Suppressor macrophage treated with lipopolysaccharide for 4 hours (primary cell): ENCODE data around the gene EPO.
"Not testable (repeated sequence)": the region's sequence is repeated elsewhere in the genome, so short reads cannot be mapped to it uniquely, and the experiment has no call there.

Experiments used
- DNase-seq: peaks from one replicate; pipeline ENCODE4 v3.0.0-alpha.2; 2020

EPO gene

DNA sequence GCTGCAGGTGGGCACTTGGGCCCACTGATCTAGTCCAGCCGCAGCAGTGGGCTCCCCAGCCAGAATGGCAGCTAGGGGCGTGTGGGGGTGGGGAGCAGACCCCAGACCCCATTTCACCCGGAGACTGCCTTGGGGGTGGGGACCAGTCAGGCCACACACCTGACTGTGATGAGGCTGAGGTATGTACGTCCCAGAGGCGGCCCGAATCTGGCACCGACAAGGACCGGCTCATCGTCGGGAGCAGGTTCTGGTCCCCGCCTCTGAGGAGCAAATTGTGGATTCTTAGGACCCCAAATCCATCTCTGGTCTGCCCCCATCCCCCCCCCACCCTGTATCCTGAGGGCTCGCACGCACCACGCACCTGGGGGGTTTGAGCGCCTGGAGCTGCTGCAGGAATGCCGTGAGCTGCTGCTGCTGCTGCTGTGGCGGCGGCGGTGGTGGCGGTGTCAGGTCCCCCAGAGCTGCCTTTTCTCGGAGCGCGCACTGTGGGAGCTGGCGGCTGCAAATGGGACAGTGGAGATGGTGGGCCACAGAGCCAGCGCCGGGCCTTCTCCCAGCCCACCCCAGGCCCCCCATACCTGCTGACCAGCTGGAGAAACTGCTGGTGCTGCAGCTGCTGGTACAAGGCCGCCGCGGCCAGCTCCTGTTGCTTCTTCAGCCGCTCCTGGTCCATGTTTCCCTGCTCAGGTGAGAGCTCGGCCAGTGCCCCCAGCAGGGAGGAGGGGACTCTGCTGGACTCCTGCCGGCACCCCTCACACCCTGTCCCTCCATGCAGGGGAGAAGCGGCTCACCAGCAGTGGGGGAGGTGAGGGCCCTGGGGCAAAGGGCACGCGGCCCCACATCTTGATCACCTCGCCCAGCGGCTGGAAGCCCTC, 36.4 kb upstream of the EPO start:
- no peak for DNase-seq

DNA sequence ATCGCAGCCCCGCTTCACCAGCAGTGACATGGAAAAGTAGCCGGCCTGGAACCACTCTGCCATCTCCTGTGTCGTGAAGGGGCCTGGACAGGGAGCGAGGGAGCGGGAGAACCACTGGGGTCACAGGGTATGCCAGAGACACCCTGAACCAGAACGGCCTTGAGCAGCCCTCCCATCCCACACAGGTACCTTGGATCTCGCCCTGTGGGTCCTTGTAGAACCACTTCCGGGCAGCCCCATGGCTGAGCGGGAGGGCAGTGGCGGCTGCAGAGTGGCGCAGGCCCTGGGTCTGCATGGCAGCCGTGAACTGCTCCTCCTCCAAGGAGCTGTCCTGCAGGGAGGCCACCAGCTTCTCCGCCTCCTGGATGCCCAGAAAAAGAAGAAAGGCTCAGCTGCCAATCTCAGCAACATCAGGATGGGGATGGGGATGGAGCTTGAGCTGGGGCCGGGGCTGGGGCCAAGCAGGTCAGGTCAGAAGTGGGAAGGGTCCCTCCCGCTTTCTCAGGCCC, 35.7 kb upstream of the EPO start:
- DNase-seq: no peak

DNA sequence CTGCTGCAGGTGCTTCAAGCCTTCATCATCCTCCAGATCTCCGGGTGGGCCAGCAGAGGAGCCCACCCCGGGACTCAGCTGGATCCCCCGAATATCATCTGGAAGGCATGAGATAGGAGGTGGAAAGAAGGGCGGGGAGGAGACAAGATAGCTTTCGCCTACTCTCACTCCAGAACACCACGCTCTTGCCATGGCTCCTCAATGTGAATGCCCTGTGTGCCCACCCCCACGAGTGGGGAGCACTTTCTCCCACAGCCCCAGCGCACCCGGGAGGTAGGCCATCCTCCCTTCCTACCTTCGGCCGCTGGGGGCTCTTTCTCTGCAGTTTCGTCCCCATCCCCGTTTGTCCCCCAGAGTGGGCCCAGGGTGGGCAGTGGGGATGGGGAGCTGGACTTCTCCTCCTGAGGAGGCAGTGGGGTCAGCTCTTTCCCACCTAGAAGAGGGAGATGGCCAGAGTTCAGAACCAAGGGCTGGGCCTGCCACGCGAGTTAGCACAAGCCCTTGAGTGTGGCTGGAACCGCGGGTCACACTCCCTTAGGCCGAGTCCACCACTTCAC, 35.1 kb upstream of the EPO start:
- no peak for DNase-seq

DNA sequence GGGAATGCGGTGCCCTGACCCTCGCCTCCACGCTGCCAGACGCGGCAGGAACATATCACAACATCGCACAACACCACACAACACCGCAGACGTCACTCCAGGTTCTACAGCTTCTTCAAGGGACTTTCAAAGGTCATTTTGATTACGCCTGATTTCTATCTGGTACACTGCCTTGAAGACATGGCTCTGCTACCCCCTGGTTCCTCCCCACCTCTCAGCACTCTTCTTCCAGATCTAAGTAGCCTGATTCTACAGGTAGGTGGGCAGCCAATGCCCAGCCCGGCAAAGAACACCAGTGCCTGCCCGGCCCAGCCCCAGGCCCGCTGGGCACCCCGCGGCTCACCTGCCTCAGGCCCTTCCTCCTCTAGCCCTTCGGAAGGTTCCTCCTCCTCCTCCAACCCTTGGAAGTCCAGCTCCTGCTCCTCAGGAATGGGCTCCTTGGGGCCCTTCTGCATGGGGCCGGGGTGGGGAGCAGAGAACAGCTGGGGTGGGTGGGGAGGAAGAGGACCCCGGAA, 34.6 kb upstream of the EPO start:
- no peak for DNase-seq

DNA sequence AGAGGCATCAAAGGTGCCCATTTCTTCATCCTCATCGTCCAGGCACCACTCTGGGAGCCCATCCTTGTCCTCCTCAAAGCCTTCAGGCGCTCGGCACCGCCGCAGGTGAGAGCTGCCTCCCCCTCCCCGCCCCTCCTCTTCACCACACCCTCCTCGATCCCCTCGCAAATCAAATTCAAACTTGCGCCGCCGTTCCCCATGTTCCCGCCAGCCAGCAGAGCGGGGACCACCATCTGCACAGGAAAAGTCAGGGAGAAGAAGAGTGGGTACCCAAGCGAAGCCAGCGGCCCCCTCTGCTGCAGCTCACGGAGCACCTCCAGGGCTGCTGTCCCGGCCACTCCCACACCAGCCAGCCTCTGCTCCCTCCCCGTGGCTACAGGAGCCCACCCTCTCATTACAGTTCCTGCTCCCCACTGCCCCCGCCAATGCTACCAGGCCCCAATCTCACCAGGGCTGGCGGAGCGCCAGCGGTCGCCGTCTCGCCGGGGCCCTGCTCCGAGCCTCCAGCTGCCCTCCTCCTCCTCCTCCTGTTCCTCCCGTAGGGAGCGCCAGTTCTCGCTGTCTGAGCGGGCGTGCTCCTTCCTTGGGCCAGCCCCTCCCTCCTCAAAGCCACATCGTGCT, 34.0 kb upstream of the EPO start:
- DNase-seq: no peak

DNA sequence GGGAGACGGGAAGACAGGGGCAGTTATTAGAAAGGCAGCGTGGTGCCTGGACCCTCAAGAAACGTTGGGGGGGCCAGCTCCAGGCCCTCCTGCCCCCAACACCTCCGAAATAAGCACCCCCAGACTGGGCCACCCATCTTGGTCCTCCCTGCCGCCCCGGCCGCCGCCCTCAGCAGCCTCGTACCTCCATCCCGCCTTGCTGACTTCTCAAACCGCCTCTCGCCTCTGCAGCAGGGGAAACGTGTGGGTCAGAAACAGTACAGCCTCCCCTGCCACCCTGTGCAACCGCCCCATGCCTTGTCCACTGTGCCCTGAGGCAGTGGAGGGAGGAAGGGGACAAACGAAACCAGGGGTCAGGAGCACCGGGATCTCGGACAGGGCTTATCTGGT, 33.5 kb upstream of the EPO start:
- DNase-seq: no peak

DNA sequence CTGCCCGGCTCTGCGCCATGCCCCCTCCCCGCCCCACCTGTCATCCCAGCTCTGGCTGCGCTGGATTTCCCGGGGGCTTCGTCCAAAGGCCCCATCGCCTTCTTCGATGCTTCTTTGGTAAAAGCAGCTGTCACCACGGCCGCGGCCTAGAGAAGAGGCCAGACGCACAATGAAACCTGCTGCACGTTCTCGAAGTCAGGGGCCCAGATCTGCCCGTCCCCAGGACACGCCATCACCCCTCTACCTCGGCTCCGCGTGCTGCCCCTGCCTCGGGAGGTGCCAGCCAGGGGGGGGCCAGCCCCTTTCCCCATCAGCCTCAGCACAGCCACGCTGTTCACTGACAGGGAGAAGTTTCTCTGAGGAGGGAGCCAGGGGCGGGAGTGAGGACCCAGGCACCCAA, 33.0 kb upstream of the EPO start:
- no peak for DNase-seq

DNA sequence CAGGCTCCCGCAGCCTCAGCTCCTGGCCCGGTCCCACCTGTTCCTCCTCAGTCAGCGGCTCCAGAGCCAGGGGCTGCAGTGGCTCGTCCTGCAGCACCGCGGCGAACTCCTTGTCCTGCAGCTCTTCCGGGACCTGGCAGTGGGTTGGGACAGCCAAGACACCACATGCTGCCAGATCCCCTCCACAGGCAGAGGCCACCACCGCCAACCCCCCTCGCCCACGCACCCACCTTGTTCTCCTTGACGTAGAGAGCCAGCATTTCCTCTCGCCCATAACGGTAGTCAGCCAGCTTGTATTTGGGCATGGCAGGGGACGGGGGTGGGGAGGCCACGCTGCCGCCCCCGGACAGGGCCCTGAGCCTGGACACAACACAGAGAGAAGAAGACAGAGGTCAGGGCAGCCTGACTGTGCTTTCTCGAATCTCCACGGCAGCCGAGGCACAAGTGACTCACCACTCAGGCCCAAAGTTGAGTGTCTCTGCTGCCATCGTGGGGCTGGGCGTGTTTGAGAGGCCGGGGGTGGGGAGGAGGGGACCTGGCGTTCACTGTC, 32.4 kb upstream of the EPO start:
- DNase-seq: no peak

DNA sequence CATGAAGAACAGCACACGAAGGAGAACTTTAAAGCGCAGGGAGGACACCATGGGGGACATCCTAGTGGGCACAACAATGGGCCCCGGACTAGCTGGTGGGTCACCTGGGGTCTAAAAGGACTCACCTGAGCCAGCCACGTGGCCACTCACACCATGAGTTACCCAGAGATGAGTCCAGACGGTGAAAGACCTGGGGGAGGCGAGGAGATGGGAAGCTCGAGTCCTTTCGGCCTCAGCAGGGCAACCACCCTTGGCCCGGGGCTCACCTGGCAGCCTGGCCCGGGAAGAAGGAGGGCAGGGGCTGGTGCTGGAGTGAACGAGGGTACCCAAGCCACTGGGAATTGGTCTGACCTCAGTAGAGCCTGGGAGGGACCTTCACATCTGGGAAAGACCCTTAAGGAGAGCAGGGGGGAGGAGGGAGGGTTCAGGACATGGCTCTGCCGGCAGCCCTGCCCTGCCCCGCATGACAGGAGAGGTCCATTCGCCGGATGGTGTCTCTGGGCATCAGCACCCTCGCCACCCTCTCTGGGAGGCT, 31.9 kb upstream of the EPO start:
- DNase-seq: no peak

DNA sequence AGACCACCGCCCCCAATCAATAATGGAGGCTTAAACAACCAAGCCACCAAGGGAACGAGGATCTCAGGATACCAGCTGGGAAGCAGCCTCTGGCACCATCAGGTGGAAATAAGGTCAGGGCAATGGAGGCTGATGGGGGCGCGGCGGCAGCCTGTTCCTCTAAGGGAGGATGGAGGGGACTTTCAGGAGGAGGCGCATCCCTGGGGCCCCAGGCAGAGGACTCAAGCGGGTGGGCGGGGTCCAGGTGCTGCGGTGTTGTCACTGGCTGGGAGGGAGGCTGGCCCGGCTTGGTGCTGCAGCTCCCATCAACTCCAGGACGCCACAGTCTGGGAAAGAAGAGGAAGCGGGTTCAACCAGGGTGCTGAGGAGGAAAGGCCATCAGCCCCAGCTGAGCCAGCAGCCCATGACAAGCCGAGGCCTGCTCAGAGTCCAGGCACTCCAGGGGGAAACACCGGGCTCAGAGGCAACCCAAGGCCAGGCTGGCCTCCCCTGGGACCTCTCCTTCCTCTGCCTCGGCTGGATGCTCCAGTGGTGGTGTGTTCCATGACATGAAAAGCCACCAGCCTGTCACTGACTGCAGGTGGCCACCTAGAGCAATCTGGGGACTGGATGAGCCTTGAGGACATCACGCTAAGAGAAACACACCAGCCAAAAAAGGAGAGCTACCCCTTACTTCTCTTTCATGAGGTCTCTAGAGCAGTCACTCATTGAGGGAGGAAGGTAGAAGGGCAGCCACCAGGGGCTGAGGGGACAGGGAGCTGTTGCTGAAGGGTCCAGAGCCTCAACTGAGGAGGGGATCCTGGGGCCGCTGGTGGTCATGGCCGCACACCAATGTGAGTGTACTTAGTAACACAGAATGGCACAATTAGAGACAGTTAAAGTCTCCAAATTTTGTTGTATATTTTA, 30.8 kb upstream of the EPO start:
- no peak for DNase-seq

DNA sequence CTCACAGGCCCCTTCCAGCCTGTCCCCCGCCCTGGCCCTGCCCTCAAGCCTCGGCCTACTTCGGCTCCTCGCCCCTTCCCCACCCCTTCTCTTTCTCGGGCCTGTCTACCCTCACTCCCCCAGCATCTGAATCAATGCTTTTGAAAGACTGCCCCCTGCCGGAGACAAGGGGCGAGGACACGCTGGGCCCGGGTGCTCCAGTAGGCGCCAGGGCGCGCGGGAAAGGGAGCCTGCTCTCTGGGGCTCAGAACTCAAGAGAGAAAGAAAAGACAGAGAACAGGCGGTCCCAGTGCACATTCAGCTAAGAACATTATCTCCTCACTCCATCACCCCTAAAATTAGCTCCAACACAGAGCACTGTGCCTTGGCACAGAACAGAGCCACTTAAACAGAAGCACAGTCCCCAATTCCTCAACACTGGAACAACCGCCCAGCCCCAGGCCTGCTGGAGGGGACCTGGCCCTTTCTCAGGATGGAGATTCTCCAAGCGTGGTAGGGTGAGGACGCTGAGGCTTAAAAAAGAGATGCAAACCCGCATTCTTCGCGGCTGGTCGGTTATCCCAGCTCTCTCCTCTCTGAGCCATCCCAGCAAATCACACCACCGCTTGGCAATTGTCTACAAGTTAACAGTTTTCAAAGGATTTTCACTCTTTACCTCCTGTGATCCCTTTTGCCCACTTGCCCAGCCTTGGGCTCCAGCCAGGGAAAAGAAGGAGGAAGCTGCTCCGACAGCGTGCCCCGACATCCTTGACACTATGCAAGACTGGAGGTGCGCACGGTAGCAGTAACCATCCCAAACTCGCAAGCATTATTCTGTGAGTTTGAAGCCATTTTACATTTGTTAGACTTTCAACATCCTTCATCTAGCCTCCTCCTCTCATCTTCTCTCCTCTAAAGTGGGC, 28.3 kb upstream of the EPO start:
- peak; percentile 87 for DNase-seq

DNA sequence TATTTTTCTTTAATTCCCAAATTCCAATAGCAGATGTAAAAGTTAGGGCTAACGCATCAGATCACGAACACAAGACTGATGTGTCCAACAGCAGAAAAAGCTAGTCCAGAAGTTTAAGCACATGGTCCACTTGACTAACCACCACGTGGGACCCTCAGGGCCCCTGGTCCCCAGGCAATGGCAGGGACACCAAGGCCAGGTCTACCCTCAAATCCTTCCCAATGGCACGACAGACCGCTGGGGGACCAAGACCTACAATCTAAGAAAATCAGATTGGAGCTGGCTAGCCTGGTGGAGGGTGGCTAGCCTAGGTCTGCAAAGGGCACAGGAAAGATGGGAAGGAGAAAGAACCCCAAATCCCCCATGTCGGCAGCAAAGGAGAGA, 27.7 kb upstream of the EPO start:
- no peak for DNase-seq

DNA sequence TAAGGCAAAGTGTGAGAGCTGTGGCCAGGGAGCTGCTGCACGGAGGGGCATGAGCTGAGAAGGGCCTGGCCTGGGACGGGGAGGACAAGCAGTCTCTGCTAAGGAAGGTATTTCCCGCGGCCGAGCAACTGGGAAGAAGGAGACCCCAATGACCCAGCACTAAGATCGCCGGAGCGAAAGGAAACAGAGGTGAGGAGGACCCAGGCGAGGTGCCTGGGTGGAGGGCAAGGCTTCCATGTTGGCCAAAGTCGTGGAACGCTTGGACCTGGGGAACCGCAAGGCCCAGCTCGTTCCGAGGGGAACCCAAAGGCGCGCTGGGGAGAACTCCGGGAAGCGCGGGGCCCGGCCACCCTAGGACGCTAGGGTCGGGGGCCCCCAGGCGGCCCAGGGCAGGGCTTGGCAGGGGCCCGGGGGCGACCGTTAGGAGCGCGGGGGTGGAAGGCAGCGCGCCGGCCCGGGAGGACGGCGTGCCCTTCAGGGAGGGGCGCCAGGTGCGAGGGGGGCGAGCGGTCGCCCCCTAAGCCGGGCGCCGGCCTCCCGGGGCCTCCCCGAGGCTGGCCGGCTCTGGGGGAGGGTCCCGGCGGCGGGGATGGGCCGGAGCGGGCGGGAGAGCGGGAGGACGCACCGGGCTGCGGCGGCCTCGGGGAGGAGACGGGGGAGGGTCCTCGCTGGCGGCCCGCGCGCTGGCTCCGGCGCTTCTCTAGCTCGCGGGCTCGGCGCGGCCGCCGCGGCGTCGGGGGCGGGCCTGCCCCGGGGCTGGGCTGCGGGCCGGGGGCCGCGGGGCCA, 26.8 kb upstream of the EPO start:
- DNase-seq: peak; percentile 15

DNA sequence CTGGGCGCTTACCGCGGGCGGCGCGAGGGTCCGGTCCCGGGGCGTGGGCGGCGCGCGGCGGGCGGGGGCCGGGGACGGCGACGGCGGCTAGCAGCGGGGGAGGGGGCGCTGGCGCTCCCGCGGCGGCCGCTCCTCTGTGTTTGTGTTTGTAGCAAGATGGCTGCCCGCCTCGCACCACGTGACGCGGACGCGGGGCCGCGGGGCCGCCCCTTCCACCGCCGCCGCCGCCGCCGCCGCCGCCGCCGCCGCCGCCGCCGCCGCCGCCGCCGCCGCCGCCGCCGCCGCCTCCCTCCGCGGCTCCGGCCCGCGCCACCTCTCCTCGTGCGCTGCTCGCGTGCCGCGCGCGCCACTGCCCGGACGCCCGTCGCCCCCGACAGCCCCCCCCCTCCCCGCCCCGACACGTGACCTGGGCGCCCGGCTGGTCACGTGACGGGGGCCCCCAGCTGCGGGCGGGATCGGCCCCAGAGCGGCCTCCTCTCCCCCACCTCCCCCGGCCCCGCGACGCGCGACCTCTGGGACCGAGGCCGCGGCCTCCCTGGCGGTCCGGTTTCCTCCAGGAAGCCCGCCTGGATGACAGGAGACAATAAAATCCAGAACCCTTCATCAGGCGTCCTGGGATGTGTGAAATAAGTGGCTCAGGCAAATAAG, 26.0 kb upstream of the EPO start, which contains the start of gene GIGYF1:
GIGYF1 (minus strand) TSS at position 153 of the 648 bp plus-strand sequence. CDS start 6,012 bp downstream, outside the sequence.
- peak; percentile 71 for DNase-seq

DNA sequence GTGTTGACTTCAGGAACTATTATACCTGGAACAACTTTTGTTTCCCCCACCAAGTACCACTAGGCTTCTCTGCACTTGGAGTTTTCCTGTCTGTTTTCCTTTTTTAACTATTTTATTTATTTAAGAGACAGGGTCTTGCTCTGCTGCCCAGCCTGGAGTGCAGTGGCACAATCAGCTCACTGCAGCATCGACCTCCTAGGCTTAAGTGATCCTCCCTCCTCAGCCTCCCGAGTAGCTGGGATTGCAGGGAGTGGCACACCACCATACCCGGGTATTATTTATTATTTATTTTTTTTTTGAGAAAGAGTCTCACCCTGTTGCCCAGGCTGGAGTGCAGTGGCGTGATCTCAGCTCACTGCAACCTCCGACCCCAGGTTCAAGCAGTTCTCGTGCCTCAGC, 24.1 kb upstream of the EPO start:
- no peak for DNase-seq

DNA sequence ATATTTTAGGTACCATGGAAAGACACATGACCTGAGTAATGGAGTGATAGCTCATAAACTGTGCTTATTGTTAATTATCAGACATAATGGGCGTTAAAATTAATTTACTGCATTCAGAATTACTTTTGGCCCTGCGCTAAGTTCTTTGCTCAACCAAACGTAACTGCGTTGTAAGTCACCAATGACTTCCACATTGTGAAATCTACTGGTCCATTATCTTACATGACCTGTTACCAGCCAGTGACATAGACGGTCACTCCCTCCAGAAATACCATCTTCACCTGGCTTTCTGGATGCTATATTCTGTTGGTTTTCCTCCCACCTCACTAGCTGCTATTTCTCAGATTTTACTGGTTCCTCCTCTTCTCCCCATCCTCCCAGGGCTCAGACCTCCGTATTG, 21.2 kb upstream of the EPO start:
- DNase-seq: no peak

DNA sequence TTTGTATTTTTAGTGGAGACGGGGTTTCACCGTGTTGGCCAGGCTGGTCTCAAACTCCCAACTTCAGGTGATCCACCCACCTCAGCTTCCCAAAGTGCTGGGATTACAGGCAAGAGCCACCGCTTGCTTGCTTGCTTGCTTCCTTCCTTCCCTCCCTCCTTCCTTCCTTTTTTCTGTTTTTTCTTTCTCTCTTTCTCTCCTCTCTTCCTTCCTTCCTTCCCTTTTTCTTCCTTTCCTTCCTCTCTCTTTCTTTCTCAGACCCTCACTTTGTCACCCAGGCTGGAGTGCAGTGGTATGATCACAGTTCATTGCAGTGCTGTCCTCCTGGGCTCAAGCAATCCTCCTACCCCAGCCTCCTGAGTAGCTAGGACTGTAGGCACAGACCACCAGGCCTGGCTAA, 19.2 kb upstream of the EPO start:
- not testable (repeated sequence) for DNase-seq

DNA sequence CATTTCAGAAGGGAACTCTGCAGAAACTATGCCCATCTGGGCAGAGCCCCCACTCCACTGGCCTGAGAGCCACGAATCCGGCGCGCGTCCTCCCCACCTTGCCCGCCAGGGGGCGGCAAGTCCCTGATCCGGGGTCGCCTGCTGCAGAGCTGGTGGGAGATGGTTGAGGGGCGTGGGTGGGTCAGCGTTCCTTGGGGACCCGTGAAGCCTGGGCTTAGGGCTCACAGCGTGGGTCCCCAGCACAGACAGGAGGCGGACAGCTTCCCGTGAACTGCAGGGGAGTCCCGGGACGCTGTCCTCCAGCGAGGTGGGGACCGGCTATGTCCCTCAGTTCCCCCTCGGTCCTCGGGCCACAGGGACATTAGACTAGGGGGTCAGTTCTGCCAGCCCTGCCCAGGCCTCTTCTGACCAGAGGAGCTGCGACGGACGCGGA, 14.9 kb upstream of the EPO start:
- peak; percentile 82 for DNase-seq
